A673 (cell line): ENCODE data around the gene VWF. TPM values are rescaled to one million over a fixed set of nuclear protein-coding genes. Genes with fewer than 3 reads are reported as not detected.

ENCODE experiments used
- BruUV-seq: library from RNA; stranded (reverse); fragments of 400-500 nt; replicated peaks from 2 replicates; lab custom pipeline; 2021; lab: Mats Ljungman, UMichigan
- CTCF ChIA-PET: fragments of 300-600 bp; sonication (Branson Sonifier 250); formaldehyde crosslinking; loops from one replicate; lab custom pipeline; 2022; ENCODE audit warnings: antibody characterized with exemption; lab: Charles Lee
- POLR2A ChIA-PET: fragments of 300-600 bp; sonication (Branson Sonifier 250); formaldehyde crosslinking; loops from one replicate; lab custom pipeline; 2022; ENCODE audit warnings: antibody characterized with exemption; ENCODE audit not compliant: low non-redundant PET; lab: Charles Lee
- DNase-seq: peaks from one replicate; pipeline ENCODE4 v3.0.0-alpha.2; 2015; ENCODE audit warnings: low spot score
- H3K27ac ChIP-seq: fragments of 200-600 bp; sonication (generic); 2 replicates; pipeline ENCODE4 v1.5.1; 2016; ENCODE audit warnings: mixed run types, low read depth, mild to moderate bottlenecking, mixed read lengths, antibody characterized with exemption, low read length; ENCODE audit not compliant: poor library complexity, severe bottlenecking
- H3K27me3 ChIP-seq: fragments of 200-600 bp; sonication (generic); replicated peaks from 2 replicates; pipeline ENCODE4 v1.6.1; 2017; ENCODE audit warnings: mixed run types, low read depth, mild to moderate bottlenecking, mixed read lengths, antibody characterized with exemption, low read length; ENCODE audit not compliant: insufficient read depth, poor library complexity
- H3K36me3 ChIP-seq: fragments of 200-600 bp; sonication (generic); 2 replicates; pipeline ENCODE4 v1.6.1; 2016; ENCODE audit warnings: mixed run types, mild to moderate bottlenecking, mixed read lengths, antibody characterized with exemption, low read length; ENCODE audit not compliant: insufficient read depth, poor library complexity, severe bottlenecking
- H3K4me1 ChIP-seq: fragments of 200-600 bp; sonication (generic); 2 replicates; pipeline ENCODE4 v1.6.1; 2017; ENCODE audit warnings: mixed run types, mild to moderate bottlenecking, mixed read lengths, antibody characterized with exemption, low read length; ENCODE audit not compliant: insufficient read depth, poor library complexity, severe bottlenecking
- H3K4me3 ChIP-seq: fragments of 200-600 bp; sonication (generic); 2 replicates; pipeline ENCODE4 v1.5.1; 2016; ENCODE audit warnings: low read depth, mixed run types, mild to moderate bottlenecking, mixed read lengths, low read length; ENCODE audit not compliant: poor library complexity, severe bottlenecking
- H3K9me3 ChIP-seq: fragments of 200-600 bp; sonication (generic); 2 replicates; pipeline ENCODE4 v1.6.1; 2016; ENCODE audit warnings: mixed run types, low read depth, mild to moderate bottlenecking, mixed read lengths, antibody characterized with exemption, low read length; ENCODE audit not compliant: poor library complexity, severe bottlenecking
- EZH2 ChIP-seq: fragments of 200-600 bp; sonication (generic); IDR thresholded peaks from 2 replicates; pipeline ENCODE4 v1.6.1; 2017; ENCODE audit warnings: borderline replicate concordance, low read depth, mild to moderate bottlenecking, mixed read lengths, antibody characterized with exemption, low read length; ENCODE audit not compliant: poor library complexity, severe bottlenecking
- intact Hi-C: fragments of 100-400 bp; cut with micrococcal nuclease; formaldehyde crosslinking; loops from one replicate; pipeline ENCODE4 v1.10.0; 2022; ENCODE audit not compliant: unreplicated experiment
- total RNA-seq: library from RNA; stranded (reverse); gene quantifications from 2 replicates; pipeline ENCODE4 v1.2.3, GENCODE V29; 2021
- TF ChIP-seq, protein P1 (sequence below): fragments of 300-800, 200-600 bp; sonication (generic); conservative IDR thresholded peaks from 2 replicates; pipeline ENCODE4 v1.5.1; 2017; ENCODE audit warnings: low read depth, mild to moderate bottlenecking, antibody characterized with exemption, low read length, moderate library complexity, mixed read lengths

Gene VWF
- total RNA-seq, 1 experiment from 2014 or later, result not detected

- Histone ChIP-seq H3K4me1 (peaks cover 7% of the 10 kb centered on the region), H3K27me3 (no peaks in the 10 kb centered on the region), H3K36me3 (no peaks in the 10 kb centered on the region), H3K9me3 (no peaks in the 10 kb centered on the region), H3K27ac (no peak overlapping the region), H3K4me3 (no peak overlapping the region)
- ChIA-PET CTCF (no interaction called here), POLR2A (no interaction called here)
- peak; percentile 8 for DNase-seq
- TF ChIP-seq, protein P1, sequence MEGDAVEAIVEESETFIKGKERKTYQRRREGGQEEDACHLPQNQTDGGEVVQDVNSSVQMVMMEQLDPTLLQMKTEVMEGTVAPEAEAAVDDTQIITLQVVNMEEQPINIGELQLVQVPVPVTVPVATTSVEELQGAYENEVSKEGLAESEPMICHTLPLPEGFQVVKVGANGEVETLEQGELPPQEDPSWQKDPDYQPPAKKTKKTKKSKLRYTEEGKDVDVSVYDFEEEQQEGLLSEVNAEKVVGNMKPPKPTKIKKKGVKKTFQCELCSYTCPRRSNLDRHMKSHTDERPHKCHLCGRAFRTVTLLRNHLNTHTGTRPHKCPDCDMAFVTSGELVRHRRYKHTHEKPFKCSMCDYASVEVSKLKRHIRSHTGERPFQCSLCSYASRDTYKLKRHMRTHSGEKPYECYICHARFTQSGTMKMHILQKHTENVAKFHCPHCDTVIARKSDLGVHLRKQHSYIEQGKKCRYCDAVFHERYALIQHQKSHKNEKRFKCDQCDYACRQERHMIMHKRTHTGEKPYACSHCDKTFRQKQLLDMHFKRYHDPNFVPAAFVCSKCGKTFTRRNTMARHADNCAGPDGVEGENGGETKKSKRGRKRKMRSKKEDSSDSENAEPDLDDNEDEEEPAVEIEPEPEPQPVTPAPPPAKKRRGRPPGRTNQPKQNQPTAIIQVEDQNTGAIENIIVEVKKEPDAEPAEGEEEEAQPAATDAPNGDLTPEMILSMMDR, result 0 out of 2 replicates have a peak, but pooled peaks have one; percentile 9
- TF ChIP-seq EZH2, result no peak
- BruUV-seq, result no TSS peak
- intact Hi-C loops, result no loop called here
These were observed 154.3 kb downstream of the VWF start for GRCh38 chr12:5969974-5970690.

DNA sequence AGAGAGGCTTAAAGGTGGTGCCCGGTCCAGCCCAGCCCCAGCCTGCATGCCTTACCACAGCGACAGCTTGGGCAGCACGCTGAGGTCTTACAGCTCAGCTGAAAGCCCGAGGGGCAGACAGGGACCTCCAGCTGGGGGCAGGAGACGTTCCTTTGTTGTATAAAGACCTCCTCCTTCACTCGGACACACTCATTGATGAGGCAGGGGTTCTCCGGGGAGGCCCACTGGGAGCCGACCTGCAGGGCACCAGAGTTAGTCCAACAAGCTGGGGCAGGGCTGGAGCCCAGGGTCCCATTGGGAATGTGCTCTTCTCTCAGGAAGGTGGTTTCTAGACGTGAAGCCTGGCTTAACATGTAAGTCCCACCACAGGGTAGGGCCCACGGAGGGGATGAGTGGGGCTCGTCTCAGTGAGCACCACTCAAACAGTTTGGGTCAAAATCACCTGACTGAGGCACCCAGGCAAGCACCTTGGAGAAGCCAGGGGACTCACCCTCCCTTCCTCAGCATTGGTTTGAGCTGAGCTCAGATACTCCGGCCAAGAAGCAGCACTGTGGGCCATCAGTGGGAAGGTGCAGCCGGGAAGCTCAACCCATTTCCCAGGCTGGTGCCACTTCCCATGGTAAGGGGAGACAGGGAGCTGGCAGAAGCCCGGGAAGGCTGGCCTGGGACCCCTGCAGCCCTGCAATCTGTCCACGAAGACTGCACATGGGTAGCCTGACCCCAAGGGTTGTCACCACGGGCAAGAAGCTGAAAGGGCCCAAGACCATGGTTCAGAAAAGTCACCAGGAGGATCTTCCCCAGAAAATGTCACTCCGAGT lies 155.1 kb downstream of the VWF start:
- H3K4me1 ChIP-seq, result peaks cover 14% of the 10 kb centered on the region
- intact Hi-C loops, result no loop called here
- no peak overlapping the region for H3K4me3 ChIP-seq
- TF ChIP-seq EZH2, result no peak
- TF ChIP-seq, protein P1, result no peak
- no peaks in the 10 kb centered on the region for H3K27me3 ChIP-seq
- no peaks in the 10 kb centered on the region for H3K36me3 ChIP-seq
- no peaks in the 10 kb centered on the region for H3K9me3 ChIP-seq
- POLR2A ChIA-PET, result no interaction called here
- CTCF ChIA-PET, result no interaction called here
- DNase-seq, result no peak
- no peak overlapping the region for H3K27ac ChIP-seq
- BruUV-seq, result no TSS peak

GRCh38 chr12:5967645-5968415 lies 156.6 kb downstream of the VWF start:
- DNase-seq, result no peak
- no TSS peak for BruUV-seq
- ChIA-PET CTCF (no interaction called here), POLR2A (no interaction called here)
- Histone ChIP-seq H3K27me3 (no peaks in the 10 kb centered on the region), H3K36me3 (no peaks in the 10 kb centered on the region), H3K9me3 (no peaks in the 10 kb centered on the region), H3K4me3 (no peak overlapping the region), H3K4me1 (peaks cover 16% of the 10 kb centered on the region), H3K27ac (no peak overlapping the region)
- intact Hi-C loops, result no loop called here
- TF ChIP-seq, protein P1, result no peak
- no peak for TF ChIP-seq EZH2
